ENCODE data around the gene LRRC18.
A peak's percentile ranks its signal among the peaks of the same experiment; 100 is the strongest.

LRRC18 gene

GRCh38 chr10:48939790-48940325 lies at the start of gene LRRC18:
LRRC18 (minus strand) TSS chr10:48939840; CDS start chr10:48914155, 25,685 bp downstream.
- no peak for DNase-seq (ENCODE audit: low spot score)

GRCh38 chr10:48985621-48986158 lies 46.0 kb upstream of the LRRC18 start:
- DNase-seq (ENCODE audit: low spot score) = no peak

GRCh38 chr10:48983648-48984351 lies 44.2 kb upstream of the LRRC18 start:
- DNase-seq (ENCODE audit: low spot score) = no peak

GRCh38 chr10:48982584-48982983 lies 42.9 kb upstream of the LRRC18 start:
- no peak for DNase-seq (ENCODE audit: low spot score)

GRCh38 chr10:48981310-48981907 lies 41.8 kb upstream of the LRRC18 start:
- peak; percentile 43 for DNase-seq (ENCODE audit: low spot score)

GRCh38 chr10:48978318-48978717 lies 38.7 kb upstream of the LRRC18 start:
- DNase-seq (ENCODE audit: low spot score) = no peak

GRCh38 chr10:48976196-48976595 lies 36.6 kb upstream of the LRRC18 start:
- no peak for DNase-seq (ENCODE audit: low spot score)

- no peak for DNase-seq (ENCODE audit: low spot score)
Observed at GRCh38 chr10:48974510-48975156, 35.0 kb upstream of the LRRC18 start.

- no peak for DNase-seq (ENCODE audit: low spot score)
Observed at GRCh38 chr10:48973065-48973464, 33.4 kb upstream of the LRRC18 start.

GRCh38 chr10:48970654-48971053 lies 31.0 kb upstream of the LRRC18 start:
- DNase-seq (ENCODE audit: low spot score) = no peak

- DNase-seq (ENCODE audit: low spot score) = no peak
Observed at GRCh38 chr10:48970046-48970445, 30.4 kb upstream of the LRRC18 start.

GRCh38 chr10:48968036-48968435 lies 28.4 kb upstream of the LRRC18 start:
- no peak for DNase-seq (ENCODE audit: low spot score)

GRCh38 chr10:48965460-48965859 lies 25.8 kb upstream of the LRRC18 start:
- no peak for DNase-seq (ENCODE audit: low spot score)

GRCh38 chr10:48964038-48964437 lies 24.4 kb upstream of the LRRC18 start:
- no peak for DNase-seq (ENCODE audit: low spot score)

- DNase-seq (ENCODE audit: low spot score) = no peak
Observed at GRCh38 chr10:48958598-48959190, 19.1 kb upstream of the LRRC18 start.

GRCh38 chr10:48957361-48958151 lies 17.9 kb upstream of the LRRC18 start:
- DNase-seq (ENCODE audit: low spot score) = no peak

- no peak for DNase-seq (ENCODE audit: low spot score)
Observed at GRCh38 chr10:48951707-48952106, 12.1 kb upstream of the LRRC18 start.

GRCh38 chr10:48948470-48949037 lies 8.9 kb upstream of the LRRC18 start:
- no peak for DNase-seq (ENCODE audit: low spot score)

GRCh38 chr10:48947690-48948469 lies 8.2 kb upstream of the LRRC18 start:
- no peak for DNase-seq (ENCODE audit: low spot score)

- peak; percentile 75 for DNase-seq (ENCODE audit: low spot score)
Observed at GRCh38 chr10:48946891-48947500, 7.4 kb upstream of the LRRC18 start.
